Measurements from ENCODE around the gene SEPTIN12. TPM values are rescaled to one million over a fixed set of nuclear protein-coding genes. Genes with fewer than 3 reads are reported as not detected.

The SEPTIN12 gene
- total and polyA plus RNA-seq, 10 of the 15 experiments (the other 5 are each of a cell fraction or from before 2014, with no cell fraction given), result not detected

DNA sequence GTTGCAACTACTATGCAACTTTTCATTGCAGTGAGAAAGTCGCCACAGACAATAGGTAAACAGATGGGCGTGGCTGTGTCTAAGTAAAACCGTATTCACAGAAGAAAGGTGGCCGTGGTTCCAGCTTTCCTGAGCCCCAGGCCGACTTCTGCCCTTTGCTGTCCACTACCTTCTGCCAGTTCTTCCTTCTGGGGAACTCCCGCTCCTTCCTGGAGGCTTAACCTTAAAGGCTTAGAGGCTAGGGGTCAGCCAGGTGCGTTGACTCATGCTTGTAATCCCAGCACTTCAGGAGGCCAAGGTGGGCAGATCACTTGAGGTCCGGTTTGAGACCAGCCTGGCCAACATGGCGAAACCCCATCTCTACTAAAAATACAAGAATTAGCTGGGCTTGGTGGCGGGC, 2.1 kb upstream of the SEPTIN12 start:
- DNase-seq (ENCODE audit: low read depth, low spot score), result no peak
- H3K27ac ChIP-seq (ENCODE audit: control insufficient read depth, insufficient read depth), result no peak overlapping the region
- no peak overlapping the region for H3K9ac ChIP-seq (ENCODE audit: control insufficient read depth, insufficient read depth, low read length)
- no peaks in the 10 kb centered on the region for H3K36me3 ChIP-seq (ENCODE audit: control insufficient read depth in 2 of 2, insufficient read depth in 2 of 2, low read length in 1 of 2)
- H3K4me3 ChIP-seq, result no peak overlapping the region
- ChIA-PET RAD21 (ENCODE audit: unreplicated experiment) (no interaction called here), POLR2A (no interaction called here), CTCF (no interaction called here), SMC1A (ENCODE audit: uncharacterized antibody, unreplicated experiment) (no interaction called here)
- TF ChIP-seq IRF4 (IDR thresholded peaks at IDR 0.05; ENCODE audit: low read depth, low read length) (no peak), YY1 (IDR thresholded peaks at IDR 0.05; ENCODE audit: low read depth, low read length) (no peak), NR2C2 (IDR thresholded peaks at IDR 0.05; ENCODE audit: borderline replicate concordance, control insufficient read depth, insufficient read length, low read depth) (no peak), IKZF2 (IDR thresholded peaks at IDR 0.05) (no peak), ZBED1 (IDR thresholded peaks at IDR 0.05; ENCODE audit: borderline replicate concordance) (no peak), NR2F1 (conservative IDR thresholded peaks at IDR 0.05) (no peak), CBFB (IDR thresholded peaks at IDR 0.05; ENCODE audit: low read depth) (no peak), RAD51 (IDR thresholded peaks at IDR 0.05) (no peak)
- TF ChIP-seq, protein P1, sequence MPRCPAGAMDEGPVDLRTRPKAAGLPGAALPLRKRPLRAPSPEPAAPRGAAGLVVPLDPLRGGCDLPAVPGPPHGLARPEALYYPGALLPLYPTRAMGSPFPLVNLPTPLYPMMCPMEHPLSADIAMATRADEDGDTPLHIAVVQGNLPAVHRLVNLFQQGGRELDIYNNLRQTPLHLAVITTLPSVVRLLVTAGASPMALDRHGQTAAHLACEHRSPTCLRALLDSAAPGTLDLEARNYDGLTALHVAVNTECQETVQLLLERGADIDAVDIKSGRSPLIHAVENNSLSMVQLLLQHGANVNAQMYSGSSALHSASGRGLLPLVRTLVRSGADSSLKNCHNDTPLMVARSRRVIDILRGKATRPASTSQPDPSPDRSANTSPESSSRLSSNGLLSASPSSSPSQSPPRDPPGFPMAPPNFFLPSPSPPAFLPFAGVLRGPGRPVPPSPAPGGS (IDR thresholded peaks at IDR 0.05; ENCODE audit: borderline replicate concordance, insufficient read depth, low read depth, low read length, poor library complexity, severe bottlenecking), result no peak
- TF ChIP-seq, protein P2, sequence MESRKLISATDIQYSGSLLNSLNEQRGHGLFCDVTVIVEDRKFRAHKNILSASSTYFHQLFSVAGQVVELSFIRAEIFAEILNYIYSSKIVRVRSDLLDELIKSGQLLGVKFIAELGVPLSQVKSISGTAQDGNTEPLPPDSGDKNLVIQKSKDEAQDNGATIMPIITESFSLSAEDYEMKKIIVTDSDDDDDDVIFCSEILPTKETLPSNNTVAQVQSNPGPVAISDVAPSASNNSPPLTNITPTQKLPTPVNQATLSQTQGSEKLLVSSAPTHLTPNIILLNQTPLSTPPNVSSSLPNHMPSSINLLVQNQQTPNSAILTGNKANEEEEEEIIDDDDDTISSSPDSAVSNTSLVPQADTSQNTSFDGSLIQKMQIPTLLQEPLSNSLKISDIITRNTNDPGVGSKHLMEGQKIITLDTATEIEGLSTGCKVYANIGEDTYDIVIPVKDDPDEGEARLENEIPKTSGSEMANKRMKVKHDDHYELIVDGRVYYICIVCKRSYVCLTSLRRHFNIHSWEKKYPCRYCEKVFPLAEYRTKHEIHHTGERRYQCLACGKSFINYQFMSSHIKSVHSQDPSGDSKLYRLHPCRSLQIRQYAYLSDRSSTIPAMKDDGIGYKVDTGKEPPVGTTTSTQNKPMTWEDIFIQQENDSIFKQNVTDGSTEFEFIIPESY (IDR thresholded peaks at IDR 0.05), result no peak
- TF ChIP-seq, protein P3, sequence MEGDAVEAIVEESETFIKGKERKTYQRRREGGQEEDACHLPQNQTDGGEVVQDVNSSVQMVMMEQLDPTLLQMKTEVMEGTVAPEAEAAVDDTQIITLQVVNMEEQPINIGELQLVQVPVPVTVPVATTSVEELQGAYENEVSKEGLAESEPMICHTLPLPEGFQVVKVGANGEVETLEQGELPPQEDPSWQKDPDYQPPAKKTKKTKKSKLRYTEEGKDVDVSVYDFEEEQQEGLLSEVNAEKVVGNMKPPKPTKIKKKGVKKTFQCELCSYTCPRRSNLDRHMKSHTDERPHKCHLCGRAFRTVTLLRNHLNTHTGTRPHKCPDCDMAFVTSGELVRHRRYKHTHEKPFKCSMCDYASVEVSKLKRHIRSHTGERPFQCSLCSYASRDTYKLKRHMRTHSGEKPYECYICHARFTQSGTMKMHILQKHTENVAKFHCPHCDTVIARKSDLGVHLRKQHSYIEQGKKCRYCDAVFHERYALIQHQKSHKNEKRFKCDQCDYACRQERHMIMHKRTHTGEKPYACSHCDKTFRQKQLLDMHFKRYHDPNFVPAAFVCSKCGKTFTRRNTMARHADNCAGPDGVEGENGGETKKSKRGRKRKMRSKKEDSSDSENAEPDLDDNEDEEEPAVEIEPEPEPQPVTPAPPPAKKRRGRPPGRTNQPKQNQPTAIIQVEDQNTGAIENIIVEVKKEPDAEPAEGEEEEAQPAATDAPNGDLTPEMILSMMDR (IDR thresholded peaks at IDR 0.05 in 2 of 3, conservative IDR thresholded peaks at IDR 0.05 in 1 of 3; ENCODE audit: control insufficient read depth in 2 of 3, extremely low read depth in 1 of 3, insufficient read depth in 1 of 3, low read depth in 3 of 3, low read length in 3 of 3), result no peak
- TF ChIP-seq, protein P4, sequence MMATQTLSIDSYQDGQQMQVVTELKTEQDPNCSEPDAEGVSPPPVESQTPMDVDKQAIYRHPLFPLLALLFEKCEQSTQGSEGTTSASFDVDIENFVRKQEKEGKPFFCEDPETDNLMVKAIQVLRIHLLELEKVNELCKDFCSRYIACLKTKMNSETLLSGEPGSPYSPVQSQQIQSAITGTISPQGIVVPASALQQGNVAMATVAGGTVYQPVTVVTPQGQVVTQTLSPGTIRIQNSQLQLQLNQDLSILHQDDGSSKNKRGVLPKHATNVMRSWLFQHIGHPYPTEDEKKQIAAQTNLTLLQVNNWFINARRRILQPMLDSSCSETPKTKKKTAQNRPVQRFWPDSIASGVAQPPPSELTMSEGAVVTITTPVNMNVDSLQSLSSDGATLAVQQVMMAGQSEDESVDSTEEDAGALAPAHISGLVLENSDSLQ (IDR thresholded peaks at IDR 0.05), result no peak
- no peak for FAIRE-seq
- no peak for ATAC-seq
- no TSS peak for BruUV-seq (replicated peaks)
- no peaks in the 10 kb centered on the region for H3K27me3 ChIP-seq (replicated peaks in 1 of 2; ENCODE audit: control insufficient read depth in 2 of 2, insufficient read depth in 2 of 2, low read length in 1 of 2)
- no peaks in the 10 kb centered on the region for H3K9me3 ChIP-seq (replicated peaks; ENCODE audit: control insufficient read depth, insufficient read depth, low read length)
- H3K4me2 ChIP-seq (ENCODE audit: control insufficient read depth, insufficient read depth), result no peak overlapping the region
- in situ Hi-C loops (cut with MboI), result no loop called here
- H4K20me1 ChIP-seq (ENCODE audit: control insufficient read depth, insufficient read depth), result no peaks in the 10 kb centered on the region
- no peaks in the 10 kb centered on the region for H3K4me1 ChIP-seq (ENCODE audit: control insufficient read depth, insufficient read depth, low read length)
- H2AFZ ChIP-seq (ENCODE audit: control insufficient read depth, low read depth, low read length), result no peak overlapping the region
- intact Hi-C loops (cut with micrococcal nuclease; ENCODE audit: unreplicated experiment), result no loop called here
- no peaks in the 10 kb centered on the region for H3K79me2 ChIP-seq (ENCODE audit: control insufficient read depth, insufficient read depth, low read length)
- WGBS (ENCODE audit: insufficient coverage, insufficient replicate concordance, low lambda C conversion rate, missing lambda C conversion rate), result 31% methylated on average over 10 of the region's 10 CpGs
